H9 (cell line): Measurements from ENCODE around the gene TMEM132D. TPM values are rescaled to one million over a fixed set of nuclear protein-coding genes. Genes with fewer than 3 reads are reported as not detected.
A peak's percentile ranks its signal among the peaks of the same experiment; 100 is the strongest.

Experiments
- DNase-seq: peaks from one replicate; pipeline ENCODE4 v3.0.0-alpha.2; 2017
- H2AFZ ChIP-seq: one replicate; pipeline ENCODE4 v1.6.1; 2013; ENCODE audit warnings: mild to moderate bottlenecking, low read length, control low read depth, moderate library complexity
- H2AK5ac ChIP-seq: 2 replicates; pipeline ENCODE4 v1.6.1; 2013; ENCODE audit warnings: low read length, control low read depth, mixed read lengths; ENCODE audit not compliant: insufficient read length
- H2BK120ac ChIP-seq: one replicate; pipeline ENCODE4 v1.6.1; 2013; ENCODE audit warnings: low read depth, mild to moderate bottlenecking, low read length, control low read depth, inconsistent platforms; ENCODE audit not compliant: poor library complexity, severe bottlenecking
- H2BK12ac ChIP-seq: 2 replicates; pipeline ENCODE4 v1.6.1; 2013; ENCODE audit warnings: low read length, control low read depth, mixed read lengths, low read depth; ENCODE audit not compliant: insufficient read length
- H2BK15ac ChIP-seq: 2 replicates; pipeline ENCODE4 v1.6.1; 2013; ENCODE audit warnings: low read depth, low read length, control low read depth
- H2BK20ac ChIP-seq: one replicate; pipeline ENCODE4 v1.6.1; 2013; ENCODE audit warnings: low read depth, mild to moderate bottlenecking, low read length, control low read depth, inconsistent platforms; ENCODE audit not compliant: poor library complexity, severe bottlenecking
- H2BK5ac ChIP-seq: 2 replicates; pipeline ENCODE4 v1.6.1; 2013; ENCODE audit warnings: low read length, control low read depth, mixed read lengths; ENCODE audit not compliant: insufficient read length
- H3K14ac ChIP-seq: 2 replicates; pipeline ENCODE4 v1.6.1; 2013; ENCODE audit warnings: low read length, control low read depth; ENCODE audit not compliant: insufficient read depth
- H3K18ac ChIP-seq: 2 replicates; pipeline ENCODE4 v1.6.1; 2013; ENCODE audit warnings: low read depth, mild to moderate bottlenecking, mixed read lengths, low read length, control low read depth; ENCODE audit not compliant: insufficient read length
- H3K23ac ChIP-seq: 2 replicates; pipeline ENCODE4 v1.6.1; 2013; ENCODE audit warnings: low read length, control low read depth, mixed read lengths, low read depth; ENCODE audit not compliant: insufficient read length
- H3K23me2 ChIP-seq: 2 replicates; pipeline ENCODE4 v1.6.1; 2013; ENCODE audit warnings: low read depth, mild to moderate bottlenecking, mixed read lengths, low read length, control low read depth; ENCODE audit not compliant: insufficient read length, poor library complexity, severe bottlenecking
- H3K27ac ChIP-seq: 2 replicates; pipeline ENCODE4 v1.5.1; 2013; ENCODE audit warnings: low read length, control low read depth, mixed read lengths, low read depth; ENCODE audit not compliant: insufficient read length
- H3K27me3 ChIP-seq: 2 replicates; pipeline ENCODE4 v1.6.1; 2013; ENCODE audit warnings: low read length, control low read depth, inconsistent platforms; ENCODE audit not compliant: insufficient read depth
- H3K4ac ChIP-seq: 2 replicates; pipeline ENCODE4 v1.6.1; 2013; ENCODE audit warnings: low read depth, mild to moderate bottlenecking, control low read depth, inconsistent platforms, low read length, moderate library complexity
- H3K4me1 ChIP-seq: 2 replicates; pipeline ENCODE4 v1.6.1; 2013; ENCODE audit warnings: low read length, control low read depth, inconsistent platforms; ENCODE audit not compliant: insufficient read depth
- H3K4me2 ChIP-seq: 2 replicates; pipeline ENCODE4 v1.6.1; 2013; ENCODE audit warnings: low read length, control low read depth, mixed read lengths; ENCODE audit not compliant: insufficient read length, insufficient read depth
- H3K56ac ChIP-seq: 2 replicates; pipeline ENCODE4 v1.6.1; 2013; ENCODE audit warnings: low read depth, mild to moderate bottlenecking, mixed read lengths, low read length, control low read depth; ENCODE audit not compliant: insufficient read length
- H3K79me1 ChIP-seq: 2 replicates; pipeline ENCODE4 v1.6.1; 2013; ENCODE audit warnings: low read depth, mild to moderate bottlenecking, moderate library complexity, low read length, control low read depth, inconsistent platforms; ENCODE audit not compliant: insufficient read depth, poor library complexity, severe bottlenecking
- H3K79me2 ChIP-seq: 2 replicates; pipeline ENCODE4 v1.6.1; 2013; ENCODE audit warnings: low read length, control low read depth, inconsistent platforms; ENCODE audit not compliant: insufficient read depth
- H3K9ac ChIP-seq: 2 replicates; pipeline ENCODE4 v1.6.1; 2013; ENCODE audit warnings: low read length, control low read depth, mixed read lengths; ENCODE audit not compliant: insufficient read length; ENCODE audit errors: extremely low read depth
- H3K9me3 ChIP-seq: one replicate; pipeline ENCODE4 v1.6.1; 2013; ENCODE audit warnings: low read depth, low read length, inconsistent platforms; ENCODE audit not compliant: control insufficient read depth
- H3T11ph ChIP-seq: one replicate; pipeline ENCODE4 v1.6.1; 2013; ENCODE audit warnings: mild to moderate bottlenecking, low read length, control low read depth, inconsistent platforms
- H4K20me1 ChIP-seq: one replicate; pipeline ENCODE4 v1.6.1; 2013; ENCODE audit not compliant: control insufficient read depth, insufficient read length, insufficient read depth
- H4K5ac ChIP-seq: 2 replicates; pipeline ENCODE4 v1.6.1; 2013; ENCODE audit warnings: low read depth, mild to moderate bottlenecking, mixed read lengths, low read length, control low read depth; ENCODE audit not compliant: insufficient read length
- H4K8ac ChIP-seq: replicated peaks from 2 replicates; pipeline ENCODE4 v1.6.1; 2013; ENCODE audit warnings: low read length, control low read depth, mixed read lengths, low read depth; ENCODE audit not compliant: insufficient read length
- H4K91ac ChIP-seq: 2 replicates; pipeline ENCODE4 v1.6.1; 2013; ENCODE audit warnings: low read depth, mild to moderate bottlenecking, moderate library complexity, mixed read lengths, low read length, control low read depth; ENCODE audit not compliant: insufficient read length
- H3K27ac Mint-ChIP-seq, 3 experiments: 2 replicates in 2 of 3; 3 replicates in 1 of 3; pipeline ENCODE4 v1.8.0; 2020 to 2021; ENCODE audit warnings: mixed read lengths in 3 of 3, mild to moderate bottlenecking in 1 of 3, moderate library complexity in 1 of 3
- H3K27me3 Mint-ChIP-seq: 2 replicates; pipeline ENCODE4 v1.8.0; 2021; ENCODE audit warnings: low read depth, mild to moderate bottlenecking, moderate library complexity, mixed read lengths
- H3K36me3 Mint-ChIP-seq, 3 experiments: 2 replicates in 2 of 3; 3 replicates in 1 of 3; pipeline ENCODE4 v1.8.0; 2020 to 2021; ENCODE audit warnings: low read depth in 3 of 3, mixed read lengths in 3 of 3; ENCODE audit not compliant: insufficient read depth in 1 of 3
- H3K4me1 Mint-ChIP-seq, 2 experiments: 2 replicates each; pipeline ENCODE4 v1.8.0; 2020; ENCODE audit warnings: mixed read lengths in 2 of 2
- H3K4me3 Mint-ChIP-seq, 2 experiments: 2 replicates in 1 of 2; 3 replicates in 1 of 2; pipeline ENCODE4 v1.8.0; 2020 to 2021; ENCODE audit warnings: mild to moderate bottlenecking in 2 of 2, mixed read lengths in 2 of 2, moderate library complexity in 1 of 2
- H3K9me3 Mint-ChIP-seq, 2 experiments: 2 replicates in 1 of 2; 3 replicates in 1 of 2; pipeline ENCODE4 v1.8.0; 2020; ENCODE audit warnings: mild to moderate bottlenecking in 2 of 2, mixed read lengths in 2 of 2, moderate library complexity in 1 of 2
- WGBS: extraction: QIAGEN DNeasy Blood & Tissue Kit; methylation state at CpG from one replicate; pipeline ENCODE4 v1.1.7; 2013; ENCODE audit warnings: missing lambda C conversion rate, low lambda C conversion rate, mixed read lengths; ENCODE audit not compliant: insufficient read length; ENCODE audit errors: extremely low coverage; 5-methylcytosine and 5-hydroxymethylcytosine counted together
- total RNA-seq: library from RNA; stranded (reverse); gene quantifications from 2 replicates; pipeline ENCODE4 v1.2.1, GENCODE V29; 2021
- TF ChIP-seq, protein P1 (sequence below): fragments of 200-600 bp; sonication (generic); conservative IDR thresholded peaks from 3 replicates; pipeline ENCODE4 v1.8.0; 2021; ENCODE audit warnings: antibody characterized with exemption, mild to moderate bottlenecking

Gene TMEM132D
- total RNA-seq, 1 experiment from 2014 or later = 6.1 TPM

DNA sequence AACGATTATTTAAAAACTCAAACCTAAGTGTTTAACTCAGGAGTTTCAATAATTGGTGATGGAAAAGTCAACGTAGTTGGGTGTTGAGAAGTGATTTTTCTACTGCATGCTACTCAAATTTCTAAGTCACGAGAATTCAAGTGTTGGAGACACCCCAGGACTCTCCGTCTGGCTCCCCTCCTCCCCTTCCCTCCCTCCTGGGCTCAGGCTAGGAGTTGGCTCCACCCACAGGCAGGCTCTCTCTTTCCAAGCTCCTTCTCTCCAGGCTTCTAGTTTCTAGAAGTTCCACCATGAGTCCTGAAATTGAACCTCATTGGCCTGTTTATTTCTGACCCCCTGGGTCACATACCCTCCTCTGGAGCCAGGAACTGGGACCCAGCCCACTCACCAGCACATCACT lies 73.0 kb downstream of the TMEM132D start:
- Histone ChIP-seq H2BK15ac (no peak overlapping the region), H4K5ac (no peak overlapping the region), H2BK20ac (no peak overlapping the region), H3K79me1 (no peaks in the 10 kb centered on the region), H3K27me3 (no peaks in the 10 kb centered on the region), H3K9me3 (no peaks in the 10 kb centered on the region), H3K4me2 (no peak overlapping the region), H3K56ac (no peak overlapping the region), H2BK12ac (no peak overlapping the region), H3K4me1 (peaks cover 14% of the 10 kb centered on the region), H2BK120ac (no peak overlapping the region), H3K27ac (no peak overlapping the region), H3K23ac (no peak overlapping the region), H3K79me2 (peaks cover 2% of the 10 kb centered on the region; the same call in 1 of the 2 replicates), H2AK5ac (no peak overlapping the region), H3K23me2 (no peaks in the 10 kb centered on the region), H2AFZ (no peak overlapping the region), H3K9ac (no peak overlapping the region), H3K18ac (no peak overlapping the region), H3K14ac (peak overlapping the region; percentile 28; the same call in 1 of the 2 replicates), H4K8ac (no peak overlapping the region), H4K20me1 (no peaks in the 10 kb centered on the region), H4K91ac (no peak overlapping the region), H3T11ph (no peak overlapping the region), H2BK5ac (no peak overlapping the region), H3K4ac (no peak overlapping the region)
- Mint-ChIP-seq H3K4me1 (peaks cover 52 to 58% of the 10 kb centered on the region in 2 experiments), H3K9me3 (peaks cover 4 to 6% of the 10 kb centered on the region in 2 experiments), H3K4me3 (no peak overlapping the region), H3K36me3 (peaks cover 5 to 17% (median 8%) of the 10 kb centered on the region in 3 experiments; a peak in 5 of 7 replicates), H3K27ac (peak overlapping the region; percentile 23 to 97 (median 89); a peak in 5 of 7 replicates), H3K27me3 (no peaks in the 10 kb centered on the region; the same call in 1 of the 2 replicates)
- TF ChIP-seq, protein P1, sequence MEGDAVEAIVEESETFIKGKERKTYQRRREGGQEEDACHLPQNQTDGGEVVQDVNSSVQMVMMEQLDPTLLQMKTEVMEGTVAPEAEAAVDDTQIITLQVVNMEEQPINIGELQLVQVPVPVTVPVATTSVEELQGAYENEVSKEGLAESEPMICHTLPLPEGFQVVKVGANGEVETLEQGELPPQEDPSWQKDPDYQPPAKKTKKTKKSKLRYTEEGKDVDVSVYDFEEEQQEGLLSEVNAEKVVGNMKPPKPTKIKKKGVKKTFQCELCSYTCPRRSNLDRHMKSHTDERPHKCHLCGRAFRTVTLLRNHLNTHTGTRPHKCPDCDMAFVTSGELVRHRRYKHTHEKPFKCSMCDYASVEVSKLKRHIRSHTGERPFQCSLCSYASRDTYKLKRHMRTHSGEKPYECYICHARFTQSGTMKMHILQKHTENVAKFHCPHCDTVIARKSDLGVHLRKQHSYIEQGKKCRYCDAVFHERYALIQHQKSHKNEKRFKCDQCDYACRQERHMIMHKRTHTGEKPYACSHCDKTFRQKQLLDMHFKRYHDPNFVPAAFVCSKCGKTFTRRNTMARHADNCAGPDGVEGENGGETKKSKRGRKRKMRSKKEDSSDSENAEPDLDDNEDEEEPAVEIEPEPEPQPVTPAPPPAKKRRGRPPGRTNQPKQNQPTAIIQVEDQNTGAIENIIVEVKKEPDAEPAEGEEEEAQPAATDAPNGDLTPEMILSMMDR = no peak
- DNase-seq = peak; percentile 67
- no CpG with 5 or more reads among the region's 4 CpGs for WGBS
